Colonic mucosa (tissue), 4 donors: ENCODE measurements around the gene SLIT2. TPM values are rescaled to one million over a fixed set of nuclear protein-coding genes. Genes with fewer than 3 reads are reported as not detected.

Experiments used
- DNase-seq: peaks from one replicate; pipeline ENCODE4 v3.0.0-alpha.2; 2020
- H3K27ac ChIP-seq: fragments of 200-600 bp; one replicate; pipeline ENCODE4 v1.8.0; 2021
- H3K27me3 ChIP-seq: fragments of 200-600 bp; one replicate; pipeline ENCODE4 v1.8.0; 2021
- H3K36me3 ChIP-seq: fragments of 200-600 bp; one replicate; pipeline ENCODE4 v1.8.0; 2021
- H3K4me1 ChIP-seq: fragments of 200-600 bp; one replicate; pipeline ENCODE4 v1.8.0; 2021; ENCODE audit warnings: mild to moderate bottlenecking
- H3K4me3 ChIP-seq: fragments of 200-600 bp; one replicate; pipeline ENCODE4 v1.8.0; 2021
- H3K9ac ChIP-seq, 2 donors: one replicate each; pipeline ENCODE4 v1.7.0; 2013; ENCODE audit warnings: control low read depth in 2 of 2, low read depth in 2 of 2, low read length in 2 of 2
- H3K9me3 ChIP-seq: fragments of 200-600 bp; one replicate; pipeline ENCODE4 v1.8.0; 2021
- CTCF ChIP-seq: fragments of 200-600 bp; IDR thresholded peaks from one replicate; pipeline ENCODE4 v1.8.0; 2022; ENCODE audit warnings: antibody characterized with exemption, mild to moderate bottlenecking
- intact Hi-C: fragments of 100-400 bp; cut with DNase I; formaldehyde crosslinking; loops from one replicate; pipeline ENCODE4 v1.14.1; 2022
- total RNA-seq, 2 donors: library from RNA; stranded (reverse); fragmentation: NEBNext Ultra II Directional in 1 of 2; extraction: Animal tissue kit (Norgen Biotek cat#: 25700) in 1 of 2; gene quantifications; one replicate each; pipeline ENCODE4 v1.2.1, GENCODE V29; 2021
- donor health status: healthy.
- donor health status: DM: no; HTN: no; CAD: no.
- donor health status: DM: no; HTN: no; CAD: no.

SLIT2 gene
- total RNA-seq, 2 donors from 2014 or later: 2.0 to 4.4 TPM

- no peak for DNase-seq
- no peak for TF ChIP-seq CTCF
- Histone ChIP-seq H3K9ac (no peak overlapping the region), H3K4me3 (no peak overlapping the region), H3K4me1 (no peaks in the 10 kb centered on the region), H3K9me3 (no peaks in the 10 kb centered on the region), H3K27ac (no peak overlapping the region), H3K27me3 (no peaks in the 10 kb centered on the region), H3K36me3 (no peaks in the 10 kb centered on the region)
- intact Hi-C loops: no loop called here
Observed at GRCh38 chr4:20265726-20266125, 14.0 kb downstream of the SLIT2 start.

- no peak for DNase-seq
- H3K27ac ChIP-seq: no peak overlapping the region
- no peaks in the 10 kb centered on the region for H3K4me1 ChIP-seq
- no peak overlapping the region for H3K9ac ChIP-seq
- H3K9me3 ChIP-seq: no peaks in the 10 kb centered on the region
- H3K4me3 ChIP-seq: no peak overlapping the region
- no peaks in the 10 kb centered on the region for H3K36me3 ChIP-seq
- intact Hi-C loops: no loop called here
- H3K27me3 ChIP-seq: no peaks in the 10 kb centered on the region
- no peak for TF ChIP-seq CTCF
Observed at GRCh38 chr4:20266215-20267082, 14.7 kb downstream of the SLIT2 start.

GRCh38 chr4:20268028-20268427 is 16.3 kb downstream of the SLIT2 start:
- DNase-seq: no peak
- H3K9ac ChIP-seq: no peak overlapping the region
- no peak for TF ChIP-seq CTCF
- no peak overlapping the region for H3K4me3 ChIP-seq
- H3K9me3 ChIP-seq: no peaks in the 10 kb centered on the region
- H3K27me3 ChIP-seq: no peaks in the 10 kb centered on the region
- no peaks in the 10 kb centered on the region for H3K36me3 ChIP-seq
- no peaks in the 10 kb centered on the region for H3K4me1 ChIP-seq
- intact Hi-C loops: no loop called here
- no peak overlapping the region for H3K27ac ChIP-seq

GRCh38 chr4:20269320-20269719 is 17.6 kb downstream of the SLIT2 start:
- no peaks in the 10 kb centered on the region for H3K4me1 ChIP-seq
- TF ChIP-seq CTCF: no peak

GRCh38 chr4:20271950-20272349 is 20.2 kb downstream of the SLIT2 start:
- Histone ChIP-seq H3K4me1 (no peaks in the 10 kb centered on the region), H3K4me3 (no peak overlapping the region), H3K36me3 (no peaks in the 10 kb centered on the region)

More at GRCh38 chr4:20269320-20269719, 17.6 kb downstream of the SLIT2 start:
- no peak overlapping the region for H3K27ac ChIP-seq
- no peak for DNase-seq
- no peak overlapping the region for H3K9ac ChIP-seq
- H3K4me3 ChIP-seq: no peak overlapping the region
- H3K27me3 ChIP-seq: no peaks in the 10 kb centered on the region
- intact Hi-C loops: no loop called here
- no peaks in the 10 kb centered on the region for H3K9me3 ChIP-seq
- no peaks in the 10 kb centered on the region for H3K36me3 ChIP-seq

More at GRCh38 chr4:20271950-20272349, 20.2 kb downstream of the SLIT2 start:
- no peak overlapping the region for H3K27ac ChIP-seq
- H3K27me3 ChIP-seq: no peaks in the 10 kb centered on the region
- no peak overlapping the region for H3K9ac ChIP-seq
- no peaks in the 10 kb centered on the region for H3K9me3 ChIP-seq
- intact Hi-C loops: no loop called here
- no peak for DNase-seq
- no peak for TF ChIP-seq CTCF
